ENCODE data around the gene CTTN.

Gene CTTN

DNA sequence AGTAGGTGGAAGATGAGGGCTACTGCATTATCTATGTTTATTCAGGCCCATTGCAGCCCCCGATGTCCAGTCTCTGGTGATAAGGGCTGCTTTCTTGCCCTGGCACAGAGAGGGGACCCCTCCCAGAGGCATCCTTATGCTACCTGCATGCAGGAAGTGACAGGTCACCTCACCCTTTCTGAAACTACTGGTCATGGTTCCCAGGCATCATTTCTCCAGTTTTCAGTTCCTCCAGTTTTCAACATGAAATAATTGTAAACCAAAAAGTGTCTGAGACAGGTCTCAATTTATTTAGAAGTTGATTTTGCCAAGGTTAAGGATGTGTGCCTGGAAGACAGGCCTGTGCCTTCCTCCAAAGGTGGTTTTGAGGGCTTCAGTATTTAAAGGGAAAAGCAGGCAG, 57.0 kb downstream of the CTTN start:
- no peaks in the 10 kb centered on the region for H4K20me1 ChIP-seq (ENCODE audit: insufficient read depth)
- no peak overlapping the region for H3K4me2 ChIP-seq
- H3K4me1 ChIP-seq (ENCODE audit: low read depth, poor library complexity, severe bottlenecking): no peaks in the 10 kb centered on the region
- TF ChIP-seq, protein P1, sequence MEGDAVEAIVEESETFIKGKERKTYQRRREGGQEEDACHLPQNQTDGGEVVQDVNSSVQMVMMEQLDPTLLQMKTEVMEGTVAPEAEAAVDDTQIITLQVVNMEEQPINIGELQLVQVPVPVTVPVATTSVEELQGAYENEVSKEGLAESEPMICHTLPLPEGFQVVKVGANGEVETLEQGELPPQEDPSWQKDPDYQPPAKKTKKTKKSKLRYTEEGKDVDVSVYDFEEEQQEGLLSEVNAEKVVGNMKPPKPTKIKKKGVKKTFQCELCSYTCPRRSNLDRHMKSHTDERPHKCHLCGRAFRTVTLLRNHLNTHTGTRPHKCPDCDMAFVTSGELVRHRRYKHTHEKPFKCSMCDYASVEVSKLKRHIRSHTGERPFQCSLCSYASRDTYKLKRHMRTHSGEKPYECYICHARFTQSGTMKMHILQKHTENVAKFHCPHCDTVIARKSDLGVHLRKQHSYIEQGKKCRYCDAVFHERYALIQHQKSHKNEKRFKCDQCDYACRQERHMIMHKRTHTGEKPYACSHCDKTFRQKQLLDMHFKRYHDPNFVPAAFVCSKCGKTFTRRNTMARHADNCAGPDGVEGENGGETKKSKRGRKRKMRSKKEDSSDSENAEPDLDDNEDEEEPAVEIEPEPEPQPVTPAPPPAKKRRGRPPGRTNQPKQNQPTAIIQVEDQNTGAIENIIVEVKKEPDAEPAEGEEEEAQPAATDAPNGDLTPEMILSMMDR (conservative IDR thresholded peaks at IDR 0.05; ENCODE audit: low read depth, low read length): no peak
- H3K79me2 ChIP-seq (ENCODE audit: insufficient read depth, low read depth): no peaks in the 10 kb centered on the region
- H3K27ac ChIP-seq: no peak overlapping the region
- no peak overlapping the region for H2AFZ ChIP-seq (ENCODE audit: low read depth)
- no peaks in the 10 kb centered on the region for H3K27me3 ChIP-seq (ENCODE audit: insufficient read depth, low read depth)
- H3K9ac ChIP-seq: no peak overlapping the region
- no peak overlapping the region for H3K4me3 ChIP-seq (IDR thresholded peaks at IDR 0.05; ENCODE audit: insufficient read depth, low read depth, low read length)
- no peaks in the 10 kb centered on the region for H3K36me3 ChIP-seq (ENCODE audit: insufficient read depth)

DNA sequence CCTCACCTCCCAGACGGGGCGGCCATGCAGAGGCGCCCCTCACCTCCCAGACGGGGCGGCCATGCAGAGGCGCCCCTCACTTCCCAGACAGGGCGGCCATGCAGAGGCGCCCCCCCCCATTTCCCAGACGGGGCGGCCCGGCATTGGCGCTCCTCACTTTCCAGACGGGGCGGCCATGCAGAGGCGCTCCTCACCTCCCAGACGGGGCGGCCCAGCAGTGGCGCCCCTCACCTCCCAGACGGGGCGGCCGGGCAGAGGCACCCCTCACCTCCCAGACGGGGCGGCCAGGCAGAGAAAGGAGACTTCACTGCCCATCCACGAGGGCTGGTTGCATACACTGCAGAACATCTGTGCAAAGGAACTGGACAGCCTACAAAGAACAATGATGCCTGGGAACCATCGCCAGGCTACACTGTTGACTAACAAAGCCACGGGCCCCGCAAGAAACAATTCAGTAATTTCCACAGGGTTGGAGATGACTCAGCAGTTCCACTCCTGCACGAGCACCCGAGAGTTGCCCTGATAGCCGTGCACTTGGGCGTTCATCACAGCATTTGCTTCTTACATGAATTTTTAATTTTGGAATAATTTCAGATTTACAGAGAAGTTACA, 58.7 kb downstream of the CTTN start:
- H3K27ac ChIP-seq: no peak overlapping the region
- no peak overlapping the region for H3K4me2 ChIP-seq
- TF ChIP-seq, protein P1 (conservative IDR thresholded peaks at IDR 0.05; ENCODE audit: low read depth, low read length): no peak
- no peak overlapping the region for H3K4me3 ChIP-seq (IDR thresholded peaks at IDR 0.05; ENCODE audit: insufficient read depth, low read depth, low read length)
- no peaks in the 10 kb centered on the region for H3K4me1 ChIP-seq (ENCODE audit: low read depth, poor library complexity, severe bottlenecking)
- H3K36me3 ChIP-seq (ENCODE audit: insufficient read depth): no peaks in the 10 kb centered on the region
- no peaks in the 10 kb centered on the region for H3K79me2 ChIP-seq (ENCODE audit: insufficient read depth, low read depth)
- no peak overlapping the region for H2AFZ ChIP-seq (ENCODE audit: low read depth)
- no peaks in the 10 kb centered on the region for H3K27me3 ChIP-seq (ENCODE audit: insufficient read depth, low read depth)
- H3K9ac ChIP-seq: no peak overlapping the region
- H4K20me1 ChIP-seq (ENCODE audit: insufficient read depth): no peaks in the 10 kb centered on the region

GRCh38 chr11:70458736-70459135, 60.4 kb downstream of the CTTN start:
- no peaks in the 10 kb centered on the region for H3K36me3 ChIP-seq (ENCODE audit: insufficient read depth)
- no peak overlapping the region for H3K4me2 ChIP-seq
- no peak overlapping the region for H3K27ac ChIP-seq
- TF ChIP-seq, protein P1 (conservative IDR thresholded peaks at IDR 0.05; ENCODE audit: low read depth, low read length): no peak
- no peaks in the 10 kb centered on the region for H3K27me3 ChIP-seq (ENCODE audit: insufficient read depth, low read depth)
- H3K9ac ChIP-seq: no peak overlapping the region
- no peak overlapping the region for H2AFZ ChIP-seq (ENCODE audit: low read depth)
- H3K4me3 ChIP-seq (IDR thresholded peaks at IDR 0.05; ENCODE audit: insufficient read depth, low read depth, low read length): no peak overlapping the region
- H4K20me1 ChIP-seq (ENCODE audit: insufficient read depth): no peaks in the 10 kb centered on the region
- no peaks in the 10 kb centered on the region for H3K4me1 ChIP-seq (ENCODE audit: low read depth, poor library complexity, severe bottlenecking)
- no peaks in the 10 kb centered on the region for H3K79me2 ChIP-seq (ENCODE audit: insufficient read depth, low read depth)

- H3K36me3 ChIP-seq (ENCODE audit: insufficient read depth): no peaks in the 10 kb centered on the region
- H3K4me2 ChIP-seq: no peak overlapping the region
- H3K4me1 ChIP-seq (ENCODE audit: low read depth, poor library complexity, severe bottlenecking): no peaks in the 10 kb centered on the region
- H3K4me3 ChIP-seq (IDR thresholded peaks at IDR 0.05; ENCODE audit: insufficient read depth, low read depth, low read length): no peak overlapping the region
- H2AFZ ChIP-seq (ENCODE audit: low read depth): no peak overlapping the region
- no peak overlapping the region for H3K27ac ChIP-seq
- no peaks in the 10 kb centered on the region for H3K79me2 ChIP-seq (ENCODE audit: insufficient read depth, low read depth)
- TF ChIP-seq, protein P1 (conservative IDR thresholded peaks at IDR 0.05; ENCODE audit: low read depth, low read length): no peak
- H4K20me1 ChIP-seq (ENCODE audit: insufficient read depth): no peaks in the 10 kb centered on the region
- no peak overlapping the region for H3K9ac ChIP-seq
- H3K27me3 ChIP-seq (ENCODE audit: insufficient read depth, low read depth): no peaks in the 10 kb centered on the region
These were observed 61.8 kb downstream of the CTTN start for GRCh38 chr11:70460111-70460510.
